Stomach (tissue), 4 donors: ENCODE results near the gene BEND4.

ENCODE experiments used
- EP300 ChIP-seq: sonication (generic); formaldehyde crosslinking; IDR thresholded peaks from one replicate; pipeline ENCODE4 v1.6.1; 2017; ENCODE audit warnings: antibody characterized with exemption
- POLR2A ChIP-seq, 4 donors: fragments of 450-650 bp; IDR thresholded peaks; one replicate each; pipeline ENCODE4 v1.6.1; 2016; ENCODE audit warnings: antibody characterized with exemption in 4 of 4, control low read depth in 2 of 4, mild to moderate bottlenecking in 1 of 4, moderate library complexity in 1 of 4
- TF ChIP-seq, protein P1 (sequence below), 7 experiments: fragments of 450-650 bp in 4 of 7; fragments of 200-600 bp in 3 of 7; sonication (generic) in 3 of 7; IDR thresholded peaks; one replicate each; pipeline ENCODE4 v1.5.1; 2016 to 2019; ENCODE audit warnings: antibody characterized with exemption in 7 of 7, control low read depth in 2 of 7, mild to moderate bottlenecking in 1 of 7

DNA sequence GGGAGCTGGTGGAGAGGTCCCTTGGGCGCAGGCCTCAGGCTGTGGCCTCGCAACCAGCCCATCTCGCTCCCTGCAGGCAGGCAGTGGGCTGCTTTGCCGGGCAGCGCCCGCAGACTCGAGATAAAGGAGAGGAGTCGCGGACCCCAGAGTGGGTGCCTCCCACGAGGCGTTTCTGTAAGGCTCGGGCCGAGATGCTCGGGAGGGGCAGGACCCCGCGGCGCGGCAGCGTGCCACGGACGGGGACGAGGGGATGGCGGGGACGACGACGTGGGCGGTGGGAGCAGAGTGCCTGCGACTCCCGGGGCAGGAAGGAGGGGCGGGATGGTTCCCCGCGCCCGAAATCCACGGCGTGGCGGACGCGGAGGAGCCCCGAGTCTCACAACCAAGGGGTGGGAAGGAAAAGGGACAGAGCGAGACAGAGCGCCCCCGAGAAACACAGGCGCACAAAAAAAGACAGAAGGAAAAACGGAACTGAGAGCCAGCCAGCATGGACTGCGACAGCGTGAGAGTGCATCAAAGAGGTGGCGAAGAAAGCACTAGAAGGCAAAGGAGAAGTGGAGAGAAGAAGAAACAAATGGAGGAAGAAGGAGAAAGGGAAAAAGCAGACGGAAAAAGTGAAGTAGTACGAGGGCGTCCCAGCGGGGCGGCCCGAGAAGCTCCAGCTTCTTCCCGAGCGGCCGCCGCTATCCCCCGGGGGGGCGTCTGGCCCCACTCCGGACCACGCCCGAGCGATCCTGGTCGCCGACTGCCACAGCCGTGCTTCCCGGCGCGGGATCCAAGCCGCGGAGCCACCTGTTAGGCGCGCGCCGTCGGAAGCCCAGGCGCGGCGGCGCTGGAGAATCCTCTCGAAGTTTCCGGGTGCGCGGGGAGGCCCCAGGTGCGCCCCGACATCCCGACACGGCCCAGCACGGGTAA is 1.5 kb downstream of the BEND4 start:
- TF ChIP-seq, protein P1, sequence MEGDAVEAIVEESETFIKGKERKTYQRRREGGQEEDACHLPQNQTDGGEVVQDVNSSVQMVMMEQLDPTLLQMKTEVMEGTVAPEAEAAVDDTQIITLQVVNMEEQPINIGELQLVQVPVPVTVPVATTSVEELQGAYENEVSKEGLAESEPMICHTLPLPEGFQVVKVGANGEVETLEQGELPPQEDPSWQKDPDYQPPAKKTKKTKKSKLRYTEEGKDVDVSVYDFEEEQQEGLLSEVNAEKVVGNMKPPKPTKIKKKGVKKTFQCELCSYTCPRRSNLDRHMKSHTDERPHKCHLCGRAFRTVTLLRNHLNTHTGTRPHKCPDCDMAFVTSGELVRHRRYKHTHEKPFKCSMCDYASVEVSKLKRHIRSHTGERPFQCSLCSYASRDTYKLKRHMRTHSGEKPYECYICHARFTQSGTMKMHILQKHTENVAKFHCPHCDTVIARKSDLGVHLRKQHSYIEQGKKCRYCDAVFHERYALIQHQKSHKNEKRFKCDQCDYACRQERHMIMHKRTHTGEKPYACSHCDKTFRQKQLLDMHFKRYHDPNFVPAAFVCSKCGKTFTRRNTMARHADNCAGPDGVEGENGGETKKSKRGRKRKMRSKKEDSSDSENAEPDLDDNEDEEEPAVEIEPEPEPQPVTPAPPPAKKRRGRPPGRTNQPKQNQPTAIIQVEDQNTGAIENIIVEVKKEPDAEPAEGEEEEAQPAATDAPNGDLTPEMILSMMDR (IDR thresholded peaks at IDR 0.05): no peak
- no peak for TF ChIP-seq EP300
- no peak for TF ChIP-seq POLR2A (IDR thresholded peaks at IDR 0.05)
